MCF 10A (cell line): Measurements from ENCODE around the gene PRPF40B. TPM values are rescaled to one million over a fixed set of nuclear protein-coding genes. Genes with fewer than 3 reads are reported as not detected.

Experiments
- BruUV-seq: library from RNA; stranded (reverse); fragments of 400-500 nt; replicated peaks from 2 replicates; lab custom pipeline; 2021; lab: Mats Ljungman, UMichigan
- CTCF ChIA-PET: fragments of 300-600 bp; sonication (Branson Sonifier 250); formaldehyde crosslinking; extraction: SDS; loops from one replicate; lab custom pipeline; 2021; ENCODE audit warnings: antibody characterized with exemption, inconsistent platforms; lab: Yijun Ruan, JAX
- POLR2A ChIA-PET: fragments of 300-600, 350-650 bp; sonication (Branson Sonifier 250); formaldehyde crosslinking; extraction: SDS; loops from one replicate; lab custom pipeline; 2020; ENCODE audit warnings: antibody characterized with exemption, inconsistent platforms; lab: Yijun Ruan, JAX
- DNase-seq: peaks from one replicate; pipeline ENCODE4 v3.0.0-alpha.2; 2018; ENCODE audit not compliant: unreplicated experiment
- H3K27ac Mint-ChIP-seq: one replicate; pipeline ENCODE4 v1.8.0; 2022; ENCODE audit warnings: mild to moderate bottlenecking, low read depth, mixed read lengths; ENCODE audit not compliant: unreplicated experiment
- H3K27me3 Mint-ChIP-seq: one replicate; pipeline ENCODE4 v1.8.0; 2022; ENCODE audit warnings: mixed read lengths; ENCODE audit not compliant: insufficient read depth, unreplicated experiment
- H3K36me3 Mint-ChIP-seq: one replicate; pipeline ENCODE4 v1.8.0; 2022; ENCODE audit warnings: mild to moderate bottlenecking, moderate library complexity, mixed read lengths; ENCODE audit not compliant: insufficient read depth, unreplicated experiment
- H3K4me1 Mint-ChIP-seq: one replicate; pipeline ENCODE4 v1.8.0; 2022; ENCODE audit warnings: mixed read lengths; ENCODE audit not compliant: insufficient read depth, unreplicated experiment
- H3K4me3 Mint-ChIP-seq: one replicate; pipeline ENCODE4 v1.8.0; 2022; ENCODE audit warnings: mild to moderate bottlenecking, moderate library complexity, mixed read lengths; ENCODE audit not compliant: unreplicated experiment
- H3K9me3 Mint-ChIP-seq: one replicate; pipeline ENCODE4 v1.8.0; 2022; ENCODE audit warnings: mixed read lengths; ENCODE audit not compliant: unreplicated experiment
- CTCF ChIP-seq: fragments of 200-600 bp; IDR thresholded peaks from one replicate; pipeline ENCODE4 v1.8.0; 2022; ENCODE audit warnings: antibody characterized with exemption, mild to moderate bottlenecking; ENCODE audit not compliant: unreplicated experiment
- intact Hi-C: fragments of 100-400 bp; cut with micrococcal nuclease; formaldehyde crosslinking; loops from 2 replicates; pipeline ENCODE4 v1.14.1; 2022
- total RNA-seq: library from RNA; stranded (reverse); gene quantifications from 2 replicates; pipeline ENCODE4 v1.2.3, GENCODE V29; 2022

The PRPF40B gene
- total RNA-seq, 1 experiment from 2014 or later: 48.5 TPM

- intact Hi-C loops: loop anchor here (2.0 kb wide), 2 partner anchors 71 to 143 kb away; partner anchors contain the start of gene FMNL3
- Mint-ChIP-seq H3K4me1 (no peaks in the 10 kb centered on the region), H3K27me3 (no peaks in the 10 kb centered on the region), H3K9me3 (no peaks in the 10 kb centered on the region), H3K4me3 (no peak overlapping the region), H3K27ac (no peak overlapping the region), H3K36me3 (peaks cover 16% of the 10 kb centered on the region)
- POLR2A ChIA-PET: interaction anchor here (1.2 to 1.9 kb wide), 3 partner anchors 8 to 106 kb away, joined by 3 to 5 read pairs (median 5); partner anchors contain the start of gene TMBIM6
- DNase-seq: no peak
- no peak for TF ChIP-seq CTCF
- no TSS peak for BruUV-seq
- CTCF ChIA-PET: interaction anchor here (1.0 to 1.7 kb wide), 12 partner anchors 8 to 142 kb away, joined by 3 to 7 read pairs (median 4); partner anchors contain the start of gene TMBIM6
These were observed 12.3 kb downstream of the PRPF40B start for GRCh38 chr12:49635656-49636055.

GRCh38 chr12:49636574-49636973, 13.2 kb downstream of the PRPF40B start:
- Mint-ChIP-seq H3K27ac (no peak overlapping the region), H3K36me3 (peaks cover 19% of the 10 kb centered on the region), H3K4me3 (no peak overlapping the region), H3K27me3 (no peaks in the 10 kb centered on the region), H3K4me1 (no peaks in the 10 kb centered on the region), H3K9me3 (no peaks in the 10 kb centered on the region)
- ChIA-PET CTCF (interaction anchor here (0.6 to 2.4 kb wide), 14 partner anchors 9 to 276 kb away, joined by 3 to 17 read pairs (median 4); partner anchors contain the start of gene PRPF40B), POLR2A (interaction anchor here (0.9 to 1.9 kb wide), 3 partner anchors 9 to 105 kb away, joined by 4 to 5 read pairs (median 5); partner anchors contain the start of gene TMBIM6)
- no TSS peak for BruUV-seq
- DNase-seq: no peak
- intact Hi-C loops: loop anchor here (2.0 kb wide), 2 partner anchors 70 to 142 kb away; partner anchors contain the start of gene FMNL3
- TF ChIP-seq CTCF: no peak

GRCh38 chr12:49636979-49637755, 13.8 kb downstream of the PRPF40B start:
- Mint-ChIP-seq H3K9me3 (no peaks in the 10 kb centered on the region), H3K27me3 (no peaks in the 10 kb centered on the region), H3K36me3 (peaks cover 14% of the 10 kb centered on the region), H3K4me1 (no peaks in the 10 kb centered on the region), H3K4me3 (no peak overlapping the region), H3K27ac (no peak overlapping the region)
- ChIA-PET POLR2A (interaction anchor here (0.9 to 1.9 kb wide), 4 partner anchors 12 to 106 kb away, joined by 3 to 9 read pairs (median 4); partner anchors contain the start of gene TMBIM6), CTCF (interaction anchor here (0.6 to 2.4 kb wide), 14 partner anchors 9 to 541 kb away, joined by 3 to 17 read pairs (median 4); partner anchors contain the start of gene PRPF40B)
- BruUV-seq: no TSS peak
- DNase-seq: peak; percentile 59
- TF ChIP-seq CTCF: peak; percentile 46
- intact Hi-C loops: loop anchor here (2.0 kb wide), 2 partner anchors 70 to 142 kb away; partner anchors contain the start of gene FMNL3
